D721Med (cell line): Measurements from ENCODE around the gene RASSF9.

Source experiments
- DNase-seq: peaks from one replicate; pipeline ENCODE4 v3.0.0; 2011; ENCODE audit warnings: low spot score; ENCODE audit not compliant: insufficient read length
- FAIRE-seq: peaks from 2 replicates; lab custom pipeline; 2011; peaks lifted over from hg19 to GRCh38; lab: Jason Lieb, UNC
- TF ChIP-seq, protein P1 (sequence below): IDR thresholded peaks from 2 replicates; pipeline ENCODE4 v1.5.1; 2012; ENCODE audit warnings: mild to moderate bottlenecking, control low read depth; ENCODE audit not compliant: insufficient read depth; ENCODE audit errors: missing control alignments

The RASSF9 gene

DNA sequence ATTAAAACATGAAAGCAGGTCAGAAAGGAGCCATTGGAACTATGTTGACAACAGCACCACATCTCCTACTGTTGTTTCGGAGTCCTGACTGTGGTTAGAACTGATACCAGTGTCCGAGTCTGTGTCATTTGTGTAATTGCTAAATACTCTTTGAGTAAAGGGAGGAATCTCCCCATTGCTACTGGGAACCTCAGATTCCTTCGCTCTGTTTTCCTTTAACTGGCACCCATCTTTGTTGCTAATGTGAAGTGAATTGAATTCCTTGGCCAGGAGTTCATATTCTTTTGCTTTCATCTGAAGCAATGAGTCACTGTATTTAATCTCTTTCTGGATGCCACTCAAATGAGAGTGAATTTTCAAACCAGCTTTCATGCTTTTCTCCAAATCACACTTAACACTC, 31.5 kb downstream of the RASSF9 start:
- no peak for FAIRE-seq
- DNase-seq: no peak
- TF ChIP-seq, protein P1, sequence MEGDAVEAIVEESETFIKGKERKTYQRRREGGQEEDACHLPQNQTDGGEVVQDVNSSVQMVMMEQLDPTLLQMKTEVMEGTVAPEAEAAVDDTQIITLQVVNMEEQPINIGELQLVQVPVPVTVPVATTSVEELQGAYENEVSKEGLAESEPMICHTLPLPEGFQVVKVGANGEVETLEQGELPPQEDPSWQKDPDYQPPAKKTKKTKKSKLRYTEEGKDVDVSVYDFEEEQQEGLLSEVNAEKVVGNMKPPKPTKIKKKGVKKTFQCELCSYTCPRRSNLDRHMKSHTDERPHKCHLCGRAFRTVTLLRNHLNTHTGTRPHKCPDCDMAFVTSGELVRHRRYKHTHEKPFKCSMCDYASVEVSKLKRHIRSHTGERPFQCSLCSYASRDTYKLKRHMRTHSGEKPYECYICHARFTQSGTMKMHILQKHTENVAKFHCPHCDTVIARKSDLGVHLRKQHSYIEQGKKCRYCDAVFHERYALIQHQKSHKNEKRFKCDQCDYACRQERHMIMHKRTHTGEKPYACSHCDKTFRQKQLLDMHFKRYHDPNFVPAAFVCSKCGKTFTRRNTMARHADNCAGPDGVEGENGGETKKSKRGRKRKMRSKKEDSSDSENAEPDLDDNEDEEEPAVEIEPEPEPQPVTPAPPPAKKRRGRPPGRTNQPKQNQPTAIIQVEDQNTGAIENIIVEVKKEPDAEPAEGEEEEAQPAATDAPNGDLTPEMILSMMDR: no peak

DNA sequence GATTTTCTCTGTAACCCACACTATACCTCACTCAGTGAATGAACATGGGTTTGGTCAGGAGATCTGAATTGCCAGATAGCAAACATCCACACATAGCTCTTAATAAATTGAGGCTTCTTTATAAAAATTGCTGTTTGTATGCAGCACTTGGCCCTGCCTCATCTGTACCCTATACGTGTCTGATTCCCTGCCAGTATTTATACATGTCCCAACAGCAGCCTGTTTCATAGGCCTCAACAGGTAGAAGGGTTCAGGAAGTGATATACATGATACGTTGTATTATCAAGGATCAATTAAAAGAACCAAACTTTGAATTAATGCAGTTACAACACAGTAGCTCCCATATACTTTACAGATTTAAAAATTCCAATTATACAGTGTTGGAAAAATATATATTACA, 32.3 kb downstream of the RASSF9 start:
- TF ChIP-seq, protein P1: no peak
- DNase-seq (no peak), FAIRE-seq (no peak)

DNA sequence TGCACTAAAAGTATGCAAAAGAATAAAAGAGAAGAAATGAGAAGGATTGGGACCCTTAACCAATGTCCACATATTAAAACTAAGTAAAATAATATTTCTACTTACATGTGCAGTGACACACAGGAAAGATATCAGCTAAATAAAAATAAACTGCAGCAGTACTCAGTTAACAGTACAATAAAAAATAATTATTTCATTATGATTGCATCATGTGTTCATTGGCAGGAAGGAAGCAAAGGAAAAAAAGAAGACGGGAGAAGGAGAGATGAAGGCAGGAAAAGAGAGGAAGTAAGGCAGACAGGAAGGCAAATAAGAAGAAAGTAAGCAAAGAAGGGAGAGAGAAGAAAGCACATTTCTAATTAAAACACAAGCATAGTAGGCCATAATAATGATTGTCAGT, 33.0 kb downstream of the RASSF9 start:
- TF ChIP-seq, protein P1: no peak
- DNase-seq (no peak), FAIRE-seq (no peak)

DNA sequence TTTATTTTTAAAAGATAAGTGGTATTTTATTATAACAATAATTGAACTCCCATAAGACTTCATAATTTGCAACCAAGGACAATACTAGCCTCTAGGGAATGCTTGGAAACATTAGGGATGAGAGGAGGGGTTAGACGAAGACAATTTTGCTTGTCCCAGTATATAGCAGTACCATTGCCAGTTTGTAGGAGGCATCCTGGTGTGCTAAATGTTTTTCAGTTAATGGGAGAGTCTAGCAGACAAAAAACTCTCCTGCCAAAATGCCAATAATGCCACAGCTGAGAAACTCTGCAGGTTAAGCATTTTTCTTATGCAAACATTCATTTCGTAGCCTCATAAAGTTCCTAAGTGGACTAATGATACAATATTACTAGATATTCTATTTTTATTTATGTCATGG, 38.1 kb downstream of the RASSF9 start:
- FAIRE-seq: no peak
- TF ChIP-seq, protein P1: no peak
- no peak for DNase-seq

DNA sequence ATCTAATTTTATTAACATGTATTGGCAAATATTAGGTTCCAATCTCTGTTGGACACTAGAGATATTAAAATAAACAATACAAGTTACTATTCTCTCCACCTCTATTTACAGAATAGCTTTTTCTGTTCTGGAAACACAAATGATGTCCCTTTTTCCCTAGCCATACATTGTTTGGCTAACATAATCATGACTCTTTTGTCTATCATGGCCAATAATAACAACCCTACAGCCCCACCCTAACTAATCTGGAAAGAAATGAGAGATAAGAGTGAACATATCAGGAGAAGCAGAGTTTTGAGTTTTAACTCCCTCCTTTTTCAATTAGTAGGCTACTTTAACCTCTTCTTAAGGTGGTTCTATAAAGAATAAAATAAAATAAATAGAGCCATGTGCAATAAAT, 40.2 kb downstream of the RASSF9 start:
- FAIRE-seq (no peak), DNase-seq (no peak)
- TF ChIP-seq, protein P1: no peak

DNA sequence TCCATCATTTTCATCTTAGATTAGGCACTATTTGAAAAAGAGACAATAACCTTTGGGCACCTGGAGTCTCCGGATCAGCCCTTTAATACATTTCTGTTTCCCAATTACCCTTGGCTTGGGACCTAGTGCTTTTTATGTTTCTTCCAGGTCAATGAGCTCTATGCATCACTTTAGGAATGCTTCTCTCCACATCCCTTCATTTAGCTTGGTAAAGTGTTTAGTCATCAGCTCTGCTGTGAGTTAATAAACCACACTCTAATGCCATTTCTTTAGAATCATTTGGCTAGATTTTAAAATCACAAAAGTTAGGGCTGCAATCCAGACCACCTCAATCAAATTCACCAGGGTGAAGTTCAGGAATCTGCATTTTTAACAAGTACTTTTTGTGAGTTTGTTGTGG, 41.7 kb downstream of the RASSF9 start:
- TF ChIP-seq, protein P1: no peak
- FAIRE-seq (no peak), DNase-seq (no peak)

DNA sequence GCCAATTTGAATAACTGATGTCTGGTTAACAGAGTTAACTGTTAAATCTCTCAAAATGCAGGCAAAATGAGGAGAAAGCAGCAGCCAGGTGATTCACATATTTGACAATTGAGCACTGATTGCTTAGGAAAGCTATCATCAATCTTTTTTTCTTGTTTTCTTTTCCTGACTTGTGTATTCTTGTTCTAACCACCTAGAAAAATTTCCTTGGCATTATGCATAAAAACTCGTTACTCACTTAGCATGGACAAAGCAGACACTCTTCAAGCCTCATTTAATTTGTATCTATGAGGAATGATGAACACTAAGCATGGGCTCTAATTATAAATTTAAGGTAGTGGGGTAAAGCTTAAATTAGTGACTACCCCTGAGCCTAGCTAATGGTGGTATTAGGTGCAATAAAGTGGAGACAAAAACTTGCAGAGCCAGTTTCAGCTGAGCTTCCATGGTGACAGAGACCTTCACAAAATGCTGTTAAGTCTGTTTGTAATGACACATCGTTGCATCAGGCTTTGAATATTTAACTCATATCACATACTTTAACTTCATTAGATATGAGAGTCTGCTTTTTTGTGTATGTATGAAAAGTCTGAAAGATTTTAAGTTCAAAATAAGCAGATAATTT, 52.0 kb downstream of the RASSF9 start:
- TF ChIP-seq, protein P1: no peak
- FAIRE-seq (no peak), DNase-seq (no peak)
